NCI-H82 treated with DMSO at 0.1 percent for 48 hours (cell line): Measurements from ENCODE around the gene PPFIA3.
"Not testable (repeated sequence)": the region's sequence is repeated elsewhere in the genome, so short reads cannot be mapped to it uniquely, and the experiment has no call there.

Source experiments
- DNase-seq: peaks from one replicate; lab custom pipeline; 2025; ENCODE audit not compliant: unreplicated experiment; lab: John Stamatoyannopoulos, UW

Gene PPFIA3

DNA sequence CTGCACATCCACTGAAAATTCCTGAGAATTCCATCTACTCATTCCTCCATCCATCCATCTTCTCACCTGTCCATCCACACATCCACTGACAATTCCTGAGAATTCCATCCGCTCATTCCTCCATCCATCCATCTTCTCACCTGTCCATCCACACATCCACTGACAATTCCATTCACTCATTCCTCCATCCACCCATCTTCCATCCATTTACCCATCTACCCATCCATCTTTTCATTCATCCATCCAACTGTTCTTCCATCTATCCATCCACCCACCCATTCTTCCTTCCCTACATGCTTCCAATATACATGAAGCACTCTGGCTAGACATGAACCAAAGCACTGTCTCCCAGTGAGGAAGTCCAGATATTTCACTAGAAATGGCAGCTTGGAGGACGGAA lies 53.9 kb downstream of the PPFIA3 start:
- DNase-seq: no peak

GRCh38 chr19:49180659-49181058 lies 61.3 kb downstream of the PPFIA3 start:
- no peak for DNase-seq

DNA sequence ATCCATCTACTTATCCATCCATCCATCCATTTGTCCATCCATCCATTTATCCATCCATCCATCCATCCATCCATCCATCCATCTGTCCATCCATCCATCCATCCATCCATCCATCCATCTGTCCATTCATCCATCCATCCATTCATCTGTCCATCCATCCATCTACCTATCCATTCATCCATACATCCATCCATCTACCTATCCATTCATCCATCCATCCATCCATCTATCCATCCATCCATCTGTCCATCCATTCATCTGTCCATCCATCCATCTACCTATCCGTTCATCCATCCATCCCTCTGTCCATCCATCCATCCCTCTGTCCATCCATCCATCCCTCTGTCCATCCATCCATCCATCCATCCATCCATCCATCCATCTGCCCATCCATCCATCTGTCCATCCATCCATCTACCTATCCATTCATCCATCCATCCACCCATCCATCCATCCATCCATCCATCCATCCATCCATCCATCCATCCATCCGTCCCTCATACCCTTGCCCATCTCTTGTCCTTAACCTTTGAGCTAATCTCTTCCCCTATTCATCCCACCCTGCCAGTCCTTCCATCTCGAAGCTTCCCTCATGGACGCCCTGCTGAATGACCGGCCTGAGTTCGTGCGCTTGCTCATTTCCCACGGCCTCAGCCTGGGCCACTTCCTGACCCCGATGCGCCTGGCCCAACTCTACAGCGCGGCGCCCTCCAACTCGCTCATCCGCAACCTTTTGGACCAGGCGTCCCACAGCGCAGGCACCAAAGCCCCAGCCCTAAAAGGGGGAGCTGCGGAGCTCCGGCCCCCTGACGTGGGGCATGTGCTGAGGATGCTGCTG lies 62.9 kb downstream of the PPFIA3 start:
- not testable (repeated sequence) for DNase-seq

DNA sequence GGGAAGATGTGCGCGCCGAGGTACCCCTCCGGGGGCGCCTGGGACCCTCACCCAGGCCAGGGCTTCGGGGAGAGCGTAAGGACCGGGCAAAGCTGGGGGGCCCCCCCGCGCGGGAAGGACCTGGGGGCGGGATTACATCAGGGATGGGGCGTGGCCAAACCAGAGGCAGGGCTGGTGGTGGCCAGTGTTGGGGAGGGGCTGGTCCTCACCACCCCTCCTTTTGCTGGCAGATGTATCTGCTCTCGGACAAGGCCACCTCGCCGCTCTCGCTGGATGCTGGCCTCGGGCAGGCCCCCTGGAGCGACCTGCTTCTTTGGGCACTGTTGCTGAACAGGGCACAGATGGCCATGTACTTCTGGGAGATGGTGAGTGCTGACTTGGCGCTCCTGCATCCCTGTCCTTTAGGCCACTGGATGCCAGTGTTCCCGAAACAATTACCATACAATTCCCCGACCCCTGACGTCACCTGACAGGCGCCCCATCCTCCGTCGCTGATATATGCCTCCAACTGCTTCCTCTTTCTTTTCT lies 63.6 kb downstream of the PPFIA3 start:
- DNase-seq: no peak

- DNase-seq: no peak
These were observed 66.8 kb downstream of the PPFIA3 start for GRCh38 chr19:49186108-49186507.

DNA sequence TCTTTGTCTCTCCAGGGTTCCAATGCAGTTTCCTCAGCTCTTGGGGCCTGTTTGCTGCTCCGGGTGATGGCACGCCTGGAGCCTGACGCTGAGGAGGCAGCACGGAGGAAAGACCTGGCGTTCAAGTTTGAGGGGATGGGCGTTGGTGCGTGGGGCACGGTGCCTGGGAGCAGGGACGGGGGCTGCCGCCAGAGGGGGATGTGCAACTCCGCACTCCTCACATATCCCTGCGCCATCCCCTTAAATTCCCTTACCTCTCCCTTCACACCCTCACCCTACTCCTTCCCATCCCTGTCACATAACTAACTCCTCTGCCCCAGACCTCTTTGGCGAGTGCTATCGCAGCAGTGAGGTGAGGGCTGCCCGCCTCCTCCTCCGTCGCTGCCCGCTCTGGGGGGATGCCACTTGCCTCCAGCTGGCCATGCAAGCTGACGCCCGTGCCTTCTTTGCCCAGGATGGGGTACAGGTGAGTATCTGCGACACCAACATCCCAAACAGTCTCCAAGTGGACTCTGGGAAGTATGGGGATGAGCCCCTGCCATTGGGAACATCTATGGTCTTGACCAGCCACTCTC lies 69.4 kb downstream of the PPFIA3 start:
- DNase-seq: no peak

DNA sequence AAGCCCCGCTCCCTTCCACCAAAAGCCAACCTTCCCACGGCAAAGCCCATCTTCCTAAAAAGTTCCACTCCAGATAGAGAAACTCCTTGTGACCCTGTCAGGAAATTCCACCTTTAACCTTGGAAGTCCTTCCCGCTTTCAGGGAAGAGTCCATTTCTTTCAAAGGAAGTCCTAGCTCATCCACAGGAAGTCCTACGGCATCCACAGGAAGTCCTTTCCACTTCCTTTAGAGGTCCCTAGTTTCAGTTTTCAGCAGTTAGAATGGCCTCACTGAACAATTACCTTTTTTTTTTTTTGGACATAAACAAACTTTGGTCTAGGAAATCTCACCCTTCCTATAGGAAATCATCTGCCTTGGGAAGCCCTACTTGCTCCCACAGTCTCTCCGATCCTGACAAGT lies 69.9 kb downstream of the PPFIA3 start:
- DNase-seq: no peak

GRCh38 chr19:49190781-49191180 lies 71.4 kb downstream of the PPFIA3 start:
- no peak for DNase-seq

DNA sequence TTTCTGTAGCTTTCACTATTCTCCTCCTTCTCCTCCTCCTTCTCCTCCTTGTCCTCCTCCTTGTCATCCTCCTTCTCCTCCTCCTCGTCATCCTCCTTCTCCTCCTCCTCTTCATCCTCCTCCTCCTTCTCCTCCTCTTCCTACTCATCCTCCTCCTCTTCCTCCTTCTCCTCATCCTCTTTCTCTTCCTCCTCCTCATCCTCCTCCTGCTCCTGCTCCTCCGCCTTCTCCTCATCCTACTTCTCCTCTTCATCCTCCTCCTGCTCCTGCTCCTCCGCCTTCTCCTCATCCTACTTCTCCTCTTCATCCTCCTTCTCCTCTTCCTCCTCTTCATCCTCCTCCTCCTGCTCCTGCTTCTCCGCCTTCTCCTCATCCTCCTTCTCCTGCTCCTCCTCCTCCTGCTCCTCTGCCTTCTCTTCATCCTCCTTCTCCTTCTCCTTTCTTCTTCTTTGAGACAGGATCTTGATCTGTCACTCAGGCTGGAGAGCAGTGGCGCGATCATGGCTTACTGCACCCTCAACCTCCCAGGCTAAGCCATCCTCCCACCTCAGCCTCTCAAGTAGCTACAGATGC lies 74.6 kb downstream of the PPFIA3 start:
- DNase-seq: no peak

- no peak for DNase-seq
These were observed 75.1 kb downstream of the PPFIA3 start for GRCh38 chr19:49194408-49194807.

- no peak for DNase-seq
These were observed 77.3 kb downstream of the PPFIA3 start for GRCh38 chr19:49196527-49197240.

DNA sequence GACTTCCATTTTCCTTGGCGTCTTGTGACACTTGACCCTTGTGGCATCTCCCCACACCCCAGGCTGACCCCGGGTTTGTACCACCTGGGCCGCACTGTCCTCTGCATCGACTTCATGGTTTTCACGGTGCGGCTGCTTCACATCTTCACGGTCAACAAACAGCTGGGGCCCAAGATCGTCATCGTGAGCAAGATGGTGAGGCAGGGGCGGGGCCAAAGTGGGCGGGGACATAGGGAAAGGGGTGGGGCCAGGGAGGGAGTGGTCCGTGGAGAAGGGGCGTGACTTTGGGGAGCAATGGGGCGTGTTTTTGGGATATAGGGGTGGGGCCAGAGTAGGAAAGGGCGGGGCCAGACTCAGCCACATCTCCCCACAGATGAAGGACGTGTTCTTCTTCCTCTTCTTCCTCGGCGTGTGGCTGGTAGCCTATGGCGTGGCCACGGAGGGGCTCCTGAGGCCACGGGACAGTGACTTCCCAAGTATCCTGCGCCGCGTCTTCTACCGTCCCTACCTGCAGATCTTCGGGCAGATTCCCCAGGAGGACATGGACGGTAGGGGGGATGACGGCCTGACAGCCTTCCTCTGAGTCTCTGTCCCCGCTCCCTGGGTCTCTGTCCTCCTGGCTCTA lies 81.0 kb downstream of the PPFIA3 start:
- DNase-seq: no peak
